Stimulated activated CD8-positive, alpha-beta memory T cell treated with anti-CD3 and anti-CD28 coated beads, Interleukin-2, amount 100 ng/mL, for 48 hours (primary cell): Measurements from ENCODE around the gene COL6A1.
"Not testable (repeated sequence)": the region's sequence is repeated elsewhere in the genome, so short reads cannot be mapped to it uniquely, and the experiment has no call there.

Source experiments
- DNase-seq, 2 donors: peaks; one replicate each; pipeline ENCODE4 v3.0.0-alpha.2; 2020; ENCODE audit warnings: low read depth in 2 of 2

COL6A1 gene

GRCh38 chr21:45945066-45945867 lies 36.3 kb upstream of the COL6A1 start:
- DNase-seq = no peak

DNA sequence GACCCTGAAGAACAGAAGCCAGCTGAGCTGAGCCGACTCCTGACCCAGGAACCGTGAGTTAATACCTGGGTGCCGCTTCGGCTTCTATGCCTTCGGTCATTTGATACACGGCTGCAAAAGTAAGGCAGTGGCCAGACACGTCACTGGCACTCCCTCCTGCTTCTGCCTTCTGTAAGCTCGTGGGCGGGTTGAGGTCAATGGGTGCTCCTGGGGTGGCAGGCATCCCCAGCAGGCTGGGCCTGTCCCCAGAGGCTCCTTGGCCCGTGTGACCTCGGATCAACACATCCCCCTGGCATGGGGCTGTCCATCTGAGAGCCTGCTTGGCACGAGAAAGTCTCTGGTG lies 35.7 kb upstream of the COL6A1 start:
- no peak for DNase-seq

GRCh38 chr21:45947296-45947695 lies 34.3 kb upstream of the COL6A1 start:
- DNase-seq = no peak

DNA sequence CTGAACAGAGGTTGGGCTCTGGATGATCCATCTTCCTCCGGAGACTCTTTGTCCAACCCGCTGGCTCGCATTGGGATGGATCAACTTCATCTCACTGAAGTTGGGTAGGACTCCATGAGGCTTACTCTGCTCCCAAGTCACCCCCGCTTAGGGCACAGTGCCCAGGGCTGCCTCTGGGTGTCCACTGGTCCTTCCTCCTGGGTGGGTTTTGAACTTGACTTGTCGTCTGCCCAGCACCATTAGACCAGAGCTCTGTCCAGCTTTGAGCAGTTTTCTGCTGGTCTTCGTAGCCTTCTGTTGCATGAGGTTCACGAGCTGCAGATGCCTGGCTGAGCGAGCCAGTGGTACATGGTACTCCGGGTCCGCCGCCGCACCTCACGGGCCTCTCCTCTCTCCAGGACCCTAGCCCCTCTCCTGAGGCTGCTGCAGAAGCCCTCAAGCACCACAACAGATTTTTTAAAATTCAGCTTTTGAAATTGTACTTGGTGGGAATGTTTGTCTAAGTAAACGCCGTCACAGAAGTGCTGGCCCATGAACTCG lies 33.8 kb upstream of the COL6A1 start:
- no peak for DNase-seq

GRCh38 chr21:45948576-45949141 lies 32.9 kb upstream of the COL6A1 start:
- DNase-seq = no peak

- no peak for DNase-seq
Observed at GRCh38 chr21:45949928-45950739, 31.4 kb upstream of the COL6A1 start.

DNA sequence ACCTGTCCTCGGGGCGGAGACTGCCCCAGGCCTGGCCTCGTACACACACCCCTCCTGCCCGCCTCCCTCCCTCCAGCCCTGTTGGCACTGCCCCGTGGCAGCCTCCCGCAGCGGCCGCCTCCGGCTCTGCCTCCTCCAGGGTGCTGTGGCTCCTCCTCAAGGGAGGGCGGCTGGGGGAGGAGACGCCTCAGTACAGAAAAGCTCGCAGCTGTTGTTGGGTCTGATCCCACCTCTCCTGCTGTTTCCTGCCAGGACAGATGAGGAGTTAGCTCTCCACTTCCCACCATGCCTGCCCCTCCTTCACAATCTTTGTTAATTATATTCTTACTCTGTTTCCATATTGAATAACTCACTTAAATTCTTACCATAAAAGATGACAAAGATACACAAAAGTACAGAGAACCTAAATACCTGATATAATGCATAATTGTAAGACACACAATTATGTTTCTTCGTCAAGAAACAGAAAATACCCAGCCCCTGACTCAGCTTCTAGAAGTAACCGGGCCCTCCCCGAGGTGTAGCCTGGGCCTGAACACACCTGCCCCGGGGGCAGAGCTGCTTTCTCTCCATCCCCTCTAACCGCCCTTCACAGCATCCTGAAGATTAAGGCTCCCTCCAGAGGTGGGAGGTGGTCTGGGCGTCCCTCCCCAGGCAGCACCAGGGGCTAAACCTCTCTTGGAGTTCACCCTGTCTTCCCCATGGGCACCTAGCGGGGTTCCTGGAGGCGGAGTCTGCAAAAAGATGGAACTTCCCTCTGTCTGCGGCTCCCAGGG lies 30.6 kb upstream of the COL6A1 start:
- no peak for DNase-seq

DNA sequence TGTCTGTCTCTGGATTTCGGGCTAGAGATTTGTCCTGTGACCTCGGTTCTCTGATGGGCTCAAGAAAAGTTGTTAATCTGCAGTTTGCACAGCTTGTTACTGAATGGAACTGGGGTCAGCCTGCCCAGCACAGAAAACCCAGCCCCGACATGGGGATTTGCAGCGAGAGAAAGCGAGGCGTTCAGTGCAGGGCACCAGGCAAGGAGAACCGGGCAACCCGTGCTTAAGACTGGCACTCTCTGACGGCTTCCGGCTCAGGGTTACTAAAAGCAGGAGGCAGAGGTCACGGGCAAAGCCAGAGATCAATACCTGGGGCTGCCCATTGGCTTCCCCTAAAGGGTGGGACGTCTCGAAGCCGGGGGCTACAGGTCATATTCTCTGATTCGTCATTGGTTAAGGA lies 29.9 kb upstream of the COL6A1 start:
- no peak for DNase-seq

- not testable (repeated sequence) for DNase-seq
Observed at GRCh38 chr21:45952527-45952926, 29.0 kb upstream of the COL6A1 start.

DNA sequence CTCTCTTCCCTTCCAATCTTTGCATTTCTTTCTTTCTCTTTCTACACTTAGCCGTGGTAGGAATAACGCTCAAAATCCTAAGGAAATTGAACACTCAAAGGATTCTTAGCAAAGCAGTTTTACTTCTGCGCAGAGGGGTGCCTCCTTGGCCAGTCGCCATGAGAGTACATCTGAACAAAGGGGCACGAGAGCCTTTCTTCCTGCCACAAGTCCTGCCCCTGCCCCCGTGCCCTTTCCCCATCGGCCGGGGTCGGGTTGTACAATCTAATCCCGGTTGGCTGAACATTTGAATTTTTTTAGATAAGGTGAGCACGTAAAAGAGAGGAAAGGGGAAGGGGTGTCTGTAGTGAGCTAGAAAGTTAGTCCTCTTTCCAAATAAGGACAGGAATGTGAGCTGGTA lies 28.6 kb upstream of the COL6A1 start:
- DNase-seq = no peak

GRCh38 chr21:45954261-45954660 lies 27.3 kb upstream of the COL6A1 start:
- no peak for DNase-seq

DNA sequence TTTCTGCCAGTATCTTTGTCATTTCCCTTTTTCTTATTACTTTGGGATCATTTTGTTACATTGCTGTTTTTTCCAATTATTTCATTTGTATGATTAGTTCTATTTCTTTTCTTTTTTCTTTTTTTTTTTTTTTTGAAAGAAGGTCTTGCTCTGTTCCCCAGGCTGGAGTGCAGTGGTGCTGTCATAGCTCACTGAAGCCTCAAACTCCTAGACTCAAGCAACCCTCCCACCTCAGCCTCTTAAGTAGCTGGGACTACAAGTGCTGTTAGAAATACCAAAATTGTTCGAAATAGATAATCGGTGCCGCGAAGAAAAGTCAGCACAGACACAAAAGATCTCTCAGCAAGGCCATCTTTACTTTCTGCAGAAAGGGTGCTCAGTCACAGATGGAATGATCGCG lies 26.6 kb upstream of the COL6A1 start:
- no peak for DNase-seq

DNA sequence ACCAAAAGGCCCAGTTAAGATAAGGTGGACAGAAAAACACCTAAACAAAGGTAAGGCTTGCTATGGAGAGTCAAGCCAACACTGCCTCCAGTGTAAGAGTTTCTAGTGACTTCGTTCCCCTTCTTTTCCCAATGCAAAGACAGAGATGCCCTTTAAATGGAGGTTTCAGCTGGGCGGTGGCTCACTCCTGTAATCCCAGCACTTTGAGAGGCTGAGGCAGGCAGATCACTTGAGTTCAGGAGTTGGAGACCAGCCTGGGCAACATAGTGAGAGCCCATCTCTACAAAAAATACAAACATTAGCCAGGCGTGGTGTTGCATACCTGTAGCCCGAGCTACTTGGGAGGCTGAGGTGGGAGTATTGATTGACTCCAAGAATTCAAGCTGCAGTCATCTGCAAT lies 24.0 kb upstream of the COL6A1 start:
- no peak for DNase-seq

GRCh38 chr21:45957981-45958600 lies 23.5 kb upstream of the COL6A1 start:
- no peak for DNase-seq

DNA sequence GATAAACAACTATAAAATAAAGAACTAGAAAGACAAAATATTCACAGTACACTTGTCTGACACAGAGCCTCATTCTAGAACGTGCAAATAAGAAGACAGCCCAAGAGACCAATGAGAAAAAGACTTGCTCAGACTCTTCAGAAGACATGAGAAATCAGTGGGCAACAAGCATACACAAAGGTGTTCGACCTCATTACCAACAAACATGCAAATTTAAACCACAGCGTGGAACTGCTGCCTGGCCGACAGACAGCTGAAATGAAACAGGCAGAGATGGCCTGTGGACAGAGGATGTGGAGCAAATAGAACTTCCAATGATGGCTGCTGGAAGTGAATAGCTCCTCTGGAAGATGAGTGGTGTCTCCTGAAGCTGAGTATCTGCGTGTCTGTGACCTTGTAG lies 22.4 kb upstream of the COL6A1 start:
- DNase-seq = no peak

- no peak for DNase-seq
Observed at GRCh38 chr21:45959779-45960390, 21.7 kb upstream of the COL6A1 start.

DNA sequence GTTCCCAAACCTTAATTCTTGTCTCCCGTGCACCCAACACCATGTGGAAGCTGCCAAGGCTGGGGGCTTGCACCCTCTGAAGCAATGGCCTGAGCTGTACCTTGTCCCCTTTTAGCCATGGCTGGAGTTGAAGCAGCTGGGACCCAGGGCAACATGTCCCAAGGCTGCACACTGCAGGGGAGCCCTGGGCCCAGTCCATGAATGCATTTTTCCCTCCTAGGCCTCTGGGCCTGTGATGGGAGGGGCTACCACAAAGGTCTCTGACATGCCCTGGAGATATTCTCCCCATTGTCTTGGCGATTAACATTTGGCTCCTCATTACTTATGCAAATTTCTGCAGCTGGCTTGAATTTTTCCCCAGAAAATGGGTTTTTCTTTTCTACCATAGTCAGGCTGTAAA lies 20.2 kb upstream of the COL6A1 start:
- not testable (repeated sequence) for DNase-seq

DNA sequence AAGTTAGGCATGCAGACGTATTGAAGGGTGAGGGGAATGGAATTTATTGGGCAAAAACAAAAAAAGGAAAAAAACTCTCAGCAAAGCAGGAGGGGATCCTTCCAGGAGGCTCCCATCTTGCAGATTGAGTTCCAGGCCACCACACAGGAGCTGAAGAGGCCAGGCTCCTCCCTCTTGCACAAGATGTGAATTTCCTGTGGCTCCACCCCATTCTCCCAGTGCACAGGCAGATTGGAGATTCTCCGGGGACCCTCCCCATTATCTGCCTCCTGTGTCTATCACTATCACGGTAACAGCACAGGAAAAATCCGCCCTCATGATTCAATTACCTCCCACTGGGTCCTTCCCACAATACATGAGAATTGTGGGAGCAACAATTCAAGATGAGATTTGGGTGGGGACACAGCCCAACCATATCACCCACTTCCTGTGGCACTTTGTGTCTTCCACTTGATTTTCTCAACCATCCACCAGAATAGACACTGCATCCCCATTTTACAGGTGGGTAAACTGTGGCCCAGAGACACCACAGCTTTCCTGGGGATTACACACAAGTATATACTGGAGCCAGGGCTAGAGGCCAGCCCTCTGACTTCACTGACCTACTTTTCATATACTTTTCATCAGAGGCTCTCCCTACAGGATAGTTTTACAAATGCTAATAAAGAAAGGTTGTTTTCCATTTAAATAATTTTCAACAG lies 18.9 kb upstream of the COL6A1 start:
- no peak for DNase-seq

DNA sequence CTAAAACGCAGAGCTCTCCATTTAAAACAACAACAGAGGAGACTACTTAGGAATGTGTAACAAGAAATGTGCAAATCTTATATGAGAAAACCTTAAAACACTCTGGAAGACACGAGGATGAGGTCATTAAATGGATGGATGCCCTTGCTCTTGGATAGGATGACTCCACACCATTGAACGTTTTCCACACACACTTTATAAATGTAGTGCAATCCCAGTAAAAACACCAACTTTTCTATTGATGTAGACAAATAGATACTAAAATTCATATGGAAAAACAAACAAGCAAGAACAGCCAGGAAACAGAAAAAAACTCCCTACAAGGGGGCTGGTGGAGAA lies 18.4 kb upstream of the COL6A1 start:
- no peak for DNase-seq

DNA sequence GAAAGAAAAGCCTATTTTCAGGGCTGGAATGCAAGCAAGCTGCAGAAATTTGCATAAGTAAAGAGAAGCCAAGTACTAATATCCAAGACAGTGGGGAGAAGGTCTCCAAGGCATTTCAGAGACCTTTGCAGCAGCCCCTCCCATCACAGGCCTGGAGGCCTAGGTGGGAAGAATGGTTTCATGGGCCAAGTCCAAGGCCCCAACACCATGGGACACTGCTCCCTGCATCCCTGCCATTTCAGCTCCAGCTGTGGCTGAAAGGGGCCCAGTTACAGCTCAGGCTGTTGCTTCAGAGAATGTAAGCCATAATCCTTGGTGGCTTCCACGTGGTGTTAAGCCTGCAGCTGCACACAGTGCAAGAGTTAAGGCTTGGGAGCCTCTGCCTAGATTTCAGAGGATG lies 16.9 kb upstream of the COL6A1 start:
- no peak for DNase-seq
